GM23338 (cell line): Measurements from ENCODE around the gene IMMP2L. TPM values are rescaled to one million over a fixed set of nuclear protein-coding genes. Genes with fewer than 3 reads are reported as not detected.

Experiments
- ATAC-seq: fragments of 200-7000 bp; cut with Tn5 transposase; 3 replicates; pipeline ENCODE4 v1.9.1; 2020
- DNase-seq: peaks from one replicate; pipeline ENCODE4 v3.0.0-alpha.2; 2015; ENCODE audit warnings: low spot score
- H2AFZ ChIP-seq: fragments of 200-600 bp; sonication (generic); 2 replicates; pipeline ENCODE4 v1.8.0; 2016; ENCODE audit warnings: antibody characterized with exemption, mild to moderate bottlenecking, moderate library complexity
- H3F3A ChIP-seq: fragments of 200-600 bp; sonication (generic); replicated peaks from 2 replicates; pipeline ENCODE4 v1.8.0; 2017; ENCODE audit warnings: antibody characterized with exemption, mixed run types, low read depth
- H3K27ac ChIP-seq: fragments of 200-600 bp; sonication (generic); 2 replicates; pipeline ENCODE4 v1.6.1; 2016; ENCODE audit warnings: low read depth
- H3K27me3 ChIP-seq: fragments of 200-600 bp; sonication (generic); 2 replicates; pipeline ENCODE4 v1.8.0; 2016; ENCODE audit warnings: mild to moderate bottlenecking, mixed run types, moderate library complexity; ENCODE audit not compliant: insufficient read depth
- H3K36me3 ChIP-seq: fragments of 200-600 bp; sonication (generic); 2 replicates; pipeline ENCODE4 v1.8.0; 2016; ENCODE audit warnings: mild to moderate bottlenecking; ENCODE audit not compliant: insufficient read depth
- H3K4me1 ChIP-seq: fragments of 200-600 bp; sonication (generic); 2 replicates; pipeline ENCODE4 v1.8.0; 2016; ENCODE audit warnings: mild to moderate bottlenecking, moderate library complexity; ENCODE audit not compliant: insufficient read depth
- H3K4me2 ChIP-seq: fragments of 200-600 bp; sonication (generic); 2 replicates; pipeline ENCODE4 v1.7.1; 2017; ENCODE audit warnings: mixed run types
- H3K4me3 ChIP-seq: fragments of 200-600 bp; sonication (generic); 2 replicates; pipeline ENCODE4 v1.6.1; 2016; ENCODE audit warnings: mixed run types
- H3K79me2 ChIP-seq: fragments of 200-600 bp; sonication (generic); replicated peaks from 2 replicates; pipeline ENCODE4 v1.8.0; 2017; ENCODE audit warnings: mild to moderate bottlenecking; ENCODE audit not compliant: insufficient read depth
- H3K9me2 ChIP-seq: fragments of 200-600 bp; sonication (generic); 2 replicates; pipeline ENCODE4 v1.8.0; 2017; ENCODE audit not compliant: insufficient read depth
- H4K20me1 ChIP-seq: fragments of 200-600 bp; sonication (generic); replicated peaks from 2 replicates; pipeline ENCODE4 v1.8.0; 2017; ENCODE audit warnings: mild to moderate bottlenecking; ENCODE audit not compliant: insufficient read depth
- H3K27ac Mint-ChIP-seq: 2 replicates; pipeline ENCODE4 v1.8.0; 2020; ENCODE audit warnings: inconsistent platforms, mild to moderate bottlenecking, moderate library complexity, mixed read lengths
- H3K27me3 Mint-ChIP-seq: 3 replicates; pipeline ENCODE4 v1.8.0; 2022; ENCODE audit warnings: low read depth, mild to moderate bottlenecking, moderate library complexity, mixed read lengths, inconsistent platforms; ENCODE audit not compliant: insufficient read depth, poor library complexity
- H3K36me3 Mint-ChIP-seq: 3 replicates; pipeline ENCODE4 v1.8.0; 2021; ENCODE audit warnings: low read depth, mild to moderate bottlenecking, inconsistent platforms, moderate library complexity, mixed read lengths
- H3K4me1 Mint-ChIP-seq: 3 replicates; pipeline ENCODE4 v1.8.0; 2020; ENCODE audit warnings: mild to moderate bottlenecking, inconsistent platforms, mixed read lengths
- H3K4me3 Mint-ChIP-seq: 3 replicates; pipeline ENCODE4 v1.8.0; 2021; ENCODE audit warnings: moderate library complexity, mild to moderate bottlenecking, inconsistent platforms, mixed read lengths
- H3K9me3 Mint-ChIP-seq: 3 replicates; pipeline ENCODE4 v1.8.0; 2020; ENCODE audit warnings: moderate library complexity, mild to moderate bottlenecking, inconsistent platforms, mixed read lengths
- CREB1 ChIP-seq: fragments of 250-450 bp; sonication (Bioruptor Pico); IDR thresholded peaks from 2 replicates; pipeline ENCODE4 v1.5.0; 2020; ENCODE audit warnings: low read depth, mild to moderate bottlenecking, moderate library complexity
- CTCF ChIP-seq, 2 experiments: fragments of 200-600 bp in 1 of 2; sonication (generic) in 1 of 2; conservative IDR thresholded peaks; 2 replicates each; pipeline versions ENCODE4 v1.5.1 to v1.6.1; 2016 to 2017; ENCODE audit warnings: antibody characterized with exemption in 2 of 2, low read depth in 2 of 2, mild to moderate bottlenecking in 2 of 2, moderate library complexity in 1 of 2
- ETS1 ChIP-seq: IDR thresholded peaks from 2 replicates; pipeline ENCODE4 v1.6.1; 2016; ENCODE audit warnings: antibody characterized with exemption
- EZH2 ChIP-seq: fragments of 200-600 bp; sonication (generic); IDR thresholded peaks from one replicate; pipeline ENCODE4 v1.8.0; 2017; ENCODE audit warnings: antibody characterized with exemption, mild to moderate bottlenecking, low read depth; ENCODE audit not compliant: unreplicated experiment
- EZH2phosphoT487 ChIP-seq: fragments of 200-600 bp; sonication (generic); IDR thresholded peaks from one replicate; pipeline ENCODE4 v1.8.1; 2018; ENCODE audit warnings: antibody characterized with exemption; ENCODE audit not compliant: unreplicated experiment
- JUNB ChIP-seq: IDR thresholded peaks from one replicate; pipeline ENCODE4 v1.6.1; 2016; ENCODE audit warnings: antibody characterized with exemption; ENCODE audit not compliant: unreplicated experiment
- NANOG ChIP-seq: IDR thresholded peaks from 2 replicates; pipeline ENCODE4 v1.6.1; 2016; ENCODE audit warnings: antibody characterized with exemption, borderline replicate concordance
- POLR2AphosphoS5 ChIP-seq: IDR thresholded peaks from 2 replicates; pipeline ENCODE4 v1.6.1; 2016; ENCODE audit warnings: antibody characterized with exemption, low read depth
- REST ChIP-seq: IDR thresholded peaks from one replicate; pipeline ENCODE4 v1.6.1; 2018; ENCODE audit warnings: antibody characterized with exemption; ENCODE audit not compliant: unreplicated experiment
- STAT1 ChIP-seq: IDR thresholded peaks from one replicate; pipeline ENCODE4 v1.6.1; 2016; ENCODE audit warnings: antibody characterized with exemption; ENCODE audit not compliant: unreplicated experiment
- ZNF114 ChIP-seq: fragments of 250-450 bp; sonication (Bioruptor Pico); IDR thresholded peaks from 2 replicates; pipeline ENCODE4 v1.5.0; 2020; ENCODE audit warnings: mild to moderate bottlenecking, moderate library complexity
- ZNF331 ChIP-seq: fragments of 250-450 bp; sonication (Bioruptor Pico); IDR thresholded peaks from 2 replicates; pipeline ENCODE4 v1.5.0; 2020; ENCODE audit warnings: low read depth, mild to moderate bottlenecking, moderate library complexity
- ZNF462 ChIP-seq: fragments of 250-450 bp; sonication (Bioruptor Pico); IDR thresholded peaks from 2 replicates; pipeline ENCODE4 v1.5.0; 2020; ENCODE audit warnings: mild to moderate bottlenecking, moderate library complexity
- polyA plus RNA-seq: library from polyadenylated mRNA; unstranded; fragments of >200 nt; fragmentation: Nextera tagmentation; extraction: Ambion mirVana; gene quantifications from 2 replicates; pipeline ENCODE4 v1.2.1, GENCODE V29; 2016
- total RNA-seq: library from RNA; depleted of rRNA; stranded (reverse); fragments of >200 nt; shearing (Covaris generic); gene quantifications from 2 replicates; pipeline ENCODE4 v1.2.3, GENCODE V29; 2014

IMMP2L gene
- total and polyA plus RNA-seq, 2 experiments from 2014 or later: 7.3 to 14.0 TPM

- no peaks in the 10 kb centered on the region for H3K79me2 ChIP-seq
- Mint-ChIP-seq H3K27me3 (no peaks in the 10 kb centered on the region), H3K9me3 (peaks cover 4% of the 10 kb centered on the region; the same call in 1 of the 3 replicates), H3K27ac (no peak overlapping the region), H3K4me3 (no peak overlapping the region), H3K4me1 (peaks cover 11% of the 10 kb centered on the region), H3K36me3 (no peaks in the 10 kb centered on the region; the same call in 2 of the 3 replicates)
- H3F3A ChIP-seq: no peaks in the 10 kb centered on the region
- no peak overlapping the region for H3K27ac ChIP-seq
- no peak overlapping the region for H2AFZ ChIP-seq
- no peak overlapping the region for H3K4me2 ChIP-seq
- H3K27me3 ChIP-seq: no peaks in the 10 kb centered on the region
- peaks cover 7% of the 10 kb centered on the region; the same call in 1 of the 2 replicates for H3K4me1 ChIP-seq
- H3K9me2 ChIP-seq: 0 out of 2 replicates have a peak, but pooled peaks cover 3% of the 10 kb centered on the region
- no peak for TF ChIP-seq ZNF462
- no peak for TF ChIP-seq NANOG
- TF ChIP-seq ZNF331: no peak
- TF ChIP-seq ETS1: no peak
- TF ChIP-seq ZNF114 (CRISPR knock-in tag): no peak
- TF ChIP-seq STAT1: no peak
- no peak for TF ChIP-seq CTCF (conservative IDR thresholded peaks at IDR 0.05; ENCODE audit: low read depth in 2 of 2)
- TF ChIP-seq CREB1 (CRISPR knock-in tag): no peak
- TF ChIP-seq EZH2phosphoT487: no peak
- no peak for TF ChIP-seq EZH2
- no peak for TF ChIP-seq REST
- TF ChIP-seq POLR2AphosphoS5: no peak
- TF ChIP-seq JUNB: no peak
- DNase-seq (no peak), ATAC-seq (no peak)
- H3K36me3 ChIP-seq: no peaks in the 10 kb centered on the region
- H4K20me1 ChIP-seq: no peaks in the 10 kb centered on the region
- no peak overlapping the region for H3K4me3 ChIP-seq
Measured at GRCh38 chr7:111255576-111255975, 306.7 kb downstream of the IMMP2L start.
